Measurements from ENCODE around the gene RAB28. TPM values are rescaled to one million over a fixed set of nuclear protein-coding genes. Genes with fewer than 3 reads are reported as not detected.

RAB28 gene
- total RNA-seq, 4 donors from 2014 or later: 9.7 to 32.6 (median 21.2) TPM

DNA sequence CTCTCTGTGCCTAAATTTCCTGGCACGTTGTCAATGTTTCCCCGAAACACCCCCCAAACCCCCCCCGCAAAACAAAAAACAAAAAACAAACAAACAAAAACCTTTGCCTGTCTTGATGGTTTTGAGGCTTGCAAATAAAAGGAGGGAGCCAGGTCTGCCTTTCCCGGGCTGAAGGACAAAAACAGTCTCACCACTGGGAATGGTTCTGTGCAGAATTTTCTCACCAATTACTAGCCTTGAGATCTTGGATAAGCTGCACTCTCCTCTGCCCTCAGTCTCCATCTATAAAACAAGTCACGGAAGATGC lies 44.6 kb upstream of the RAB28 start:
- intact Hi-C loops (cut with DNase I; ENCODE audit: low total_unique reads): no loop called here
- TF ChIP-seq POLR2A (IDR thresholded peaks at IDR 0.05): no peak
- TF ChIP-seq, protein P1, sequence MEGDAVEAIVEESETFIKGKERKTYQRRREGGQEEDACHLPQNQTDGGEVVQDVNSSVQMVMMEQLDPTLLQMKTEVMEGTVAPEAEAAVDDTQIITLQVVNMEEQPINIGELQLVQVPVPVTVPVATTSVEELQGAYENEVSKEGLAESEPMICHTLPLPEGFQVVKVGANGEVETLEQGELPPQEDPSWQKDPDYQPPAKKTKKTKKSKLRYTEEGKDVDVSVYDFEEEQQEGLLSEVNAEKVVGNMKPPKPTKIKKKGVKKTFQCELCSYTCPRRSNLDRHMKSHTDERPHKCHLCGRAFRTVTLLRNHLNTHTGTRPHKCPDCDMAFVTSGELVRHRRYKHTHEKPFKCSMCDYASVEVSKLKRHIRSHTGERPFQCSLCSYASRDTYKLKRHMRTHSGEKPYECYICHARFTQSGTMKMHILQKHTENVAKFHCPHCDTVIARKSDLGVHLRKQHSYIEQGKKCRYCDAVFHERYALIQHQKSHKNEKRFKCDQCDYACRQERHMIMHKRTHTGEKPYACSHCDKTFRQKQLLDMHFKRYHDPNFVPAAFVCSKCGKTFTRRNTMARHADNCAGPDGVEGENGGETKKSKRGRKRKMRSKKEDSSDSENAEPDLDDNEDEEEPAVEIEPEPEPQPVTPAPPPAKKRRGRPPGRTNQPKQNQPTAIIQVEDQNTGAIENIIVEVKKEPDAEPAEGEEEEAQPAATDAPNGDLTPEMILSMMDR (IDR thresholded peaks at IDR 0.05): no peak
- Histone ChIP-seq H3K4me3 (no peak overlapping the region), H3K4me1 (no peaks in the 10 kb centered on the region), H3K27me3 (peaks cover 26 to 88% of the 10 kb centered on the region in 2 donors), H3K9me3 (peaks cover 0 to 5% of the 10 kb centered on the region in 2 donors), H3K27ac (no peak overlapping the region), H3K36me3 (no peaks in the 10 kb centered on the region)
- no peak for DNase-seq

DNA sequence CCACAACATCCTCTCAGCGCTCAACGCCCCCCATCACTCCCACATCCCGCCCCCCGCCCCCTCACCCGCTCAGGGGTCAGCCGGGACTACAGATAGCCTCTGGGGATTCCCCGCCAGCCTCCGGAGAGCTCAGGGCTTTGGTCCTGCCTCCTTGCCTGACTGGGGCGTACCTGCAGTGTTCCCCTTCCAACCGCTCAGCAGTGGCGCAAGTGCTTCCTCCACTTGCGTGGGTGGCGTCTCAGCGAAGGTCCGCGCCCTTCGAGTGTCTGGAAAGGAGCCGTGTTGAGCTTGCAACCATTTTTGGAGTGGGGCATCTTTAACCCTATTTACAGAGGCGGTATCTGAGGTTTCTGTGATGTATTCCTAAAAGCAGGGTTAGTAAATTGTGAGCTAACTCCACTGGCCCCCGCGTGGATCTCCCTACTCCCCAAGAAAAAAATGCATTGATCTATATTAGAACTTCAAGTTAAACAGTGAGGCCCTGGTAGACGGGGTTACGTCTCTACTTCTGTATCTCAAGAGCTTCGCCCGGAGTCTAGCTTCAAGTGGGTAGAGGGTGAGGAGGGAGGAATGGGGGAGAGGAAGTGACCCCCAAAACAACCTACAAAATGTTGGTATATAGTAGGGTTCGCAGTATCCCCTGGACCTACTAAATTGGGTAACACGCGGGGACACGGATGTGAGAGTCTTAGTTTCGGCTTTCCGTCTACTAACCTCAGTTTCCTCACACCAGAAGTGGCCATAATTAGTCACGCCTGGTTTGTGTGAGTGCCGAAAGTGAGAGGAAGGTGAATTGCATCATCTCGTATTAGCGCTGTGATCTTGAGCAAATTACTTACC lies 44.1 kb upstream of the RAB28 start:
- TF ChIP-seq, protein P1 (IDR thresholded peaks at IDR 0.05): no peak
- TF ChIP-seq POLR2A (IDR thresholded peaks at IDR 0.05): no peak
- Histone ChIP-seq H3K27me3 (peaks cover 26 to 91% of the 10 kb centered on the region in 2 donors), H3K4me3 (no peak overlapping the region), H3K4me1 (no peaks in the 10 kb centered on the region), H3K9me3 (peaks cover 0 to 5% of the 10 kb centered on the region in 2 donors), H3K36me3 (no peaks in the 10 kb centered on the region), H3K27ac (no peak overlapping the region)
- intact Hi-C loops (cut with DNase I; ENCODE audit: low total_unique reads): no loop called here
- DNase-seq: no peak

DNA sequence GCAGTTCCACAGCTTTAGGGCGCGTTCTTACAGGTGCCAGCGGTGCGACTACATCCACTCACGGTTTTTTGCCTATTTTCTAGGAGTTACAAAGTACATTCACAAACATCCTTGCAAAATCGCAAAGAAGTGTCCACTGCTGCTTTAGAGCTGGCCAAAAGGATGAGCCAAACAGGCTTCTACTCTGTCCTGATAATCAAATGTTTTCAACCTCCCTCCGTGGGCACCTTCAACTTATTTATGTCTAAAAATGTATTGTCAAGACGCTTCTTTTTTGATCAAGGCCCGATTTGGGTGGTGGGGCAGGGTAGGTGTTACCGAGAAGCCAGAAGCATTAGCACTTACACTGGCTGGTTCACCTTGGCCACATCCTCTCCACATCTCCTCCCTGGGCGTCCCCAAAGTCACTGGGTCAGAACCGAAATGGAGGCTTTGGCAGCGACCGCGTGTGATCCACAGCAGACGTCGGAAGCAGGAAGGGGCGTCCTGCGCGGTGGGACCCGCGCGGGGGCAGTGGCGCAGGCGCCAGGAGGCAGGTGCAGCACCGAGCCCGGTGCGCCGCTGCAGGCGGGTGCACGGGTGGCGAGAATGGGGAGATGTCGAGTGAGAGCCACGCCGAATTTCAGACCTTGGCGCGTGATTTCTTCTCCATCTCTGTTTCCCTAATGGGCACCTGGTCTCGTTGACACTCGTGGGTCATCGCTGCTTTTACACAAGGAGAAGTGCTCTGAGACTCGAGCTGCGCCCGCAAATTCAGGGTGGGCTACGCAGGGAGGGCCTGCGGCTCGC lies 43.2 kb upstream of the RAB28 start:
- Histone ChIP-seq H3K27ac (no peak overlapping the region), H3K27me3 (peaks cover 26 to 96% of the 10 kb centered on the region in 2 donors), H3K4me3 (no peak overlapping the region), H3K4me1 (no peaks in the 10 kb centered on the region), H3K36me3 (no peaks in the 10 kb centered on the region), H3K9me3 (peaks cover 0 to 5% of the 10 kb centered on the region in 2 donors)
- TF ChIP-seq, protein P1 (IDR thresholded peaks at IDR 0.05): no peak
- TF ChIP-seq POLR2A (IDR thresholded peaks at IDR 0.05): no peak
- intact Hi-C loops (cut with DNase I; ENCODE audit: low total_unique reads): no loop called here
- DNase-seq: no peak

DNA sequence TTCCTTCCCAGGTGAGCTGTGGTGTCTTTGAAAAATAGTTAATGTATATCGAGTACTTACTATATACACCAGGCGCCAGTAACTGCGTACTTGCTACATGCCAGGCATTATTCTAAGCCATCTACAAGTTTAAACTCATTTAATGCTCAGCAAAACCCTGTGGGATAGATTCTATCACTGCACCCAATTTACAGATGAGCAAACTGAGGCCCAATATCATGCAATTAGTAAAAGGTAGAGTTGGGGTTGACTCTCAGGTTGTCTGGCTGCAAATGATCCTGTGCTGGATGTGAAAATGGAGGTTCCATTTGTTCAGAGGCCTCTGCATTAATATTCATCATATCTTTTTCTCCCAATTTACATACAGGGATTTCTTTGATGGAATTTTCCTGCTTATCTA lies 42.5 kb upstream of the RAB28 start:
- no peak for TF ChIP-seq POLR2A (IDR thresholded peaks at IDR 0.05)
- TF ChIP-seq, protein P1 (IDR thresholded peaks at IDR 0.05): no peak
- no peak overlapping the region for H3K27ac ChIP-seq
- H3K4me1 ChIP-seq: no peaks in the 10 kb centered on the region
- H3K36me3 ChIP-seq: no peaks in the 10 kb centered on the region
- H3K27me3 ChIP-seq: peaks cover 26 to 95% of the 10 kb centered on the region in 2 donors
- intact Hi-C loops (cut with DNase I; ENCODE audit: low total_unique reads): no loop called here
- peaks cover 0 to 5% of the 10 kb centered on the region in 2 donors for H3K9me3 ChIP-seq
- H3K4me3 ChIP-seq: no peak overlapping the region
- no peak for DNase-seq

Data from uterus (tissue), 4 donors.